Gastroesophageal sphincter (tissue), 4 donors: Measurements from ENCODE around the gene GJC1. TPM values are rescaled to one million over a fixed set of nuclear protein-coding genes. Genes with fewer than 3 reads are reported as not detected.

Source experiments
- ATAC-seq: fragments of 150-250 bp; one replicate; pipeline ENCODE4 v1.9.1; 2016; ENCODE audit warnings: mild to moderate bottlenecking, moderate library complexity
- H3K27ac ChIP-seq, 4 donors: fragments of 200-600 bp; sonication (generic) in 3 of 4; 1 replicate in 3 of 4; 2 replicates in 1 of 4; pipeline ENCODE4 v1.5.1; 2016 to 2019
- H3K27me3 ChIP-seq: fragments of 200-600 bp; sonication (generic); one replicate; pipeline ENCODE4 v1.5.1; 2019
- H3K36me3 ChIP-seq, 2 donors: fragments of 200-600 bp; sonication (generic); one replicate each; pipeline ENCODE4 v1.5.1; 2019; ENCODE audit warnings: control low read depth in 1 of 2
- H3K4me1 ChIP-seq, 3 donors: fragments of 200-600 bp; sonication (generic); 1 replicate in 2 of 3; 2 replicates in 1 of 3; pipeline ENCODE4 v1.5.1; 2016 to 2019; ENCODE audit warnings: control low read depth in 2 of 3
- H3K4me3 ChIP-seq, 2 donors: fragments of 200-600 bp; sonication (generic); one replicate each; pipeline ENCODE4 v1.5.1; 2019; ENCODE audit warnings: mild to moderate bottlenecking in 1 of 2, moderate library complexity in 1 of 2
- H3K9me3 ChIP-seq, 3 donors: fragments of 200-600 bp; sonication (generic); one replicate each; pipeline ENCODE4 v1.5.1; 2017 to 2019; ENCODE audit warnings: control low read depth in 2 of 3
- CTCF ChIP-seq, 4 experiments: fragments of 200-600 bp in 2 of 4; fragments of 450-650 bp in 2 of 4; sonication (generic) in 1 of 4; IDR thresholded peaks; one replicate each; pipeline ENCODE4 v1.5.1; 2017 to 2019; ENCODE audit warnings: antibody characterized with exemption in 4 of 4, mild to moderate bottlenecking in 2 of 4, moderate library complexity in 2 of 4
- EP300 ChIP-seq: sonication (generic); formaldehyde crosslinking; IDR thresholded peaks from one replicate; pipeline ENCODE4 v1.6.1; 2017; ENCODE audit warnings: antibody characterized with exemption, mild to moderate bottlenecking
- POLR2A ChIP-seq, 2 donors: fragments of 450-650 bp; IDR thresholded peaks; one replicate each; pipeline ENCODE4 v1.6.1; 2017; ENCODE audit warnings: antibody characterized with exemption in 2 of 2, mild to moderate bottlenecking in 2 of 2, moderate library complexity in 1 of 2
- POLR2AphosphoS5 ChIP-seq: sonication (generic); formaldehyde crosslinking; IDR thresholded peaks from one replicate; pipeline ENCODE4 v1.6.1; 2017; ENCODE audit warnings: antibody characterized with exemption
- WGBS, 2 donors: methylation state at CpG; one replicate each; pipeline ENCODE4 v1.1.5; 2018; ENCODE audit warnings: low coverage in 1 of 2; 5-methylcytosine and 5-hydroxymethylcytosine counted together
- total RNA-seq, 4 donors: library from RNA; depleted of rRNA; stranded (reverse); fragments of >200 nt; gene quantifications; one replicate each; pipeline ENCODE4 v1.1.0, GENCODE V29; 2016

The GJC1 gene
- total RNA-seq, 4 donors from 2014 or later: 28.2 to 78.3 (median 44.5) TPM

- peak; percentile 43 for TF ChIP-seq POLR2AphosphoS5
- no peak for TF ChIP-seq EP300
- H3K27ac ChIP-seq: peak overlapping the region in 3 of 4 donors; percentile 37 to 82 (median 77)
- H3K4me1 ChIP-seq: peaks cover 0 to 37% (median 16%) of the 10 kb centered on the region in 3 donors
Measured at GRCh38 chr17:44775136-44775837, 54.8 kb downstream of the GJC1 start.

GRCh38 chr17:44774271-44775135, 55.6 kb downstream of the GJC1 start:
- Histone ChIP-seq H3K9me3 (no peaks in the 10 kb centered on the region), H3K27me3 (peaks cover 48% of the 10 kb centered on the region), H3K4me3 (peak overlapping the region; percentile 29 to 66), H3K27ac (peak overlapping the region in 3 of 4 donors; percentile 37 to 82 (median 77)), H3K36me3 (no peaks in the 10 kb centered on the region), H3K4me1 (peaks cover 0 to 33% (median 15%) of the 10 kb centered on the region in 3 donors)
- WGBS, 2 donors: 0 to 30% methylated on average over 2 to 5 of the region's 42 CpGs
- TF ChIP-seq POLR2AphosphoS5 (no peak), CTCF (IDR thresholded peaks at IDR 0.05) (peak in 3 of 4 experiments; percentile 99 to 100 (median 99))
- ATAC-seq: peak; percentile 44

More at GRCh38 chr17:44775136-44775837, 54.8 kb downstream of the GJC1 start:
- WGBS, 2 donors: 0% methylated on average over 1 to 6 of the region's 50 CpGs
- Histone ChIP-seq H3K9me3 (no peaks in the 10 kb centered on the region), H3K4me3 (peak overlapping the region; percentile 29 to 66), H3K27me3 (peaks cover 42% of the 10 kb centered on the region), H3K36me3 (no peaks in the 10 kb centered on the region)
- ATAC-seq: peak; percentile 96

GRCh38 chr17:44773140-44773539, 56.9 kb downstream of the GJC1 start:
- WGBS, 2 donors: 60% methylated on average over 2 of the region's 6 CpGs; no CpG with 5 or more reads in 1 of the 2 donors
- H3K9me3 ChIP-seq: no peaks in the 10 kb centered on the region
- peaks cover 48% of the 10 kb centered on the region for H3K27me3 ChIP-seq
- H3K36me3 ChIP-seq: no peaks in the 10 kb centered on the region
- TF ChIP-seq POLR2AphosphoS5 (no peak), CTCF (IDR thresholded peaks at IDR 0.05) (no peak), EP300 (no peak), POLR2A (IDR thresholded peaks at IDR 0.05) (no peak)
- H3K4me3 ChIP-seq: no peak overlapping the region
- ATAC-seq: no peak
- no peak overlapping the region for H3K27ac ChIP-seq
- H3K4me1 ChIP-seq: peaks cover 0 to 24% (median 7%) of the 10 kb centered on the region in 3 donors

GRCh38 chr17:44772308-44773045, 57.6 kb downstream of the GJC1 start:
- WGBS, 2 donors: 0 to 20% methylated on average over 1 of the region's 21 CpGs
- no peak for ATAC-seq

More at GRCh38 chr17:44772308-44773045, 57.6 kb downstream of the GJC1 start:
- Histone ChIP-seq H3K27ac (no peak overlapping the region), H3K36me3 (no peaks in the 10 kb centered on the region), H3K9me3 (no peaks in the 10 kb centered on the region), H3K27me3 (peaks cover 48% of the 10 kb centered on the region), H3K4me1 (peaks cover 0 to 24% (median 7%) of the 10 kb centered on the region in 3 donors), H3K4me3 (no peak overlapping the region)
- TF ChIP-seq POLR2AphosphoS5 (no peak), CTCF (IDR thresholded peaks at IDR 0.05) (no peak), EP300 (no peak), POLR2A (IDR thresholded peaks at IDR 0.05) (no peak)
